GM23338 (cell line): Measurements from ENCODE around the gene CCDC59.

Experiments used
- POLR2AphosphoS5 ChIP-seq: IDR thresholded peaks from 2 replicates; pipeline ENCODE4 v1.6.1; 2016; ENCODE audit warnings: antibody characterized with exemption, low read depth
- TF ChIP-seq, protein P1 (sequence below), 2 experiments: fragments of 200-600 bp in 1 of 2; sonication (generic) in 1 of 2; conservative IDR thresholded peaks; 2 replicates each; pipeline versions ENCODE4 v1.5.1 to v1.6.1; 2016 to 2017; ENCODE audit warnings: antibody characterized with exemption in 2 of 2, low read depth in 2 of 2, mild to moderate bottlenecking in 2 of 2, moderate library complexity in 1 of 2

DNA sequence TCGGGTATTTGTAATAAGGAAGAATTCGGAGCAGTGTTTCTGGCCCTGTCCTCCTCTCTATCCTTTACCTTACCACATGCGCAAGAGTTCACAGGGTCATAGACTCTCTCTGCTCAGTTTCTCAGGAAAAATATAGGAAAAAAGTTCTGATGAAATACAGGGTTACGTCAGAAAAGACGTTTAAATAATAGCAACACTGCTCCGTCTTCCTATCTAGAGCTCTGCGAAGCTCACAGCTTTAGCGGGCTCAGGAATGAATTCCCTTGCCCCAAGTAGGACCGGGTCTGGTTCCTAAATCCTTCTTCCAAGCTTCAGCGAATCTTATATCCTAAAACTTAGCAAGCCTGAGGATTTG, 365 bp downstream of the CCDC59 start:
- TF ChIP-seq, protein P1, sequence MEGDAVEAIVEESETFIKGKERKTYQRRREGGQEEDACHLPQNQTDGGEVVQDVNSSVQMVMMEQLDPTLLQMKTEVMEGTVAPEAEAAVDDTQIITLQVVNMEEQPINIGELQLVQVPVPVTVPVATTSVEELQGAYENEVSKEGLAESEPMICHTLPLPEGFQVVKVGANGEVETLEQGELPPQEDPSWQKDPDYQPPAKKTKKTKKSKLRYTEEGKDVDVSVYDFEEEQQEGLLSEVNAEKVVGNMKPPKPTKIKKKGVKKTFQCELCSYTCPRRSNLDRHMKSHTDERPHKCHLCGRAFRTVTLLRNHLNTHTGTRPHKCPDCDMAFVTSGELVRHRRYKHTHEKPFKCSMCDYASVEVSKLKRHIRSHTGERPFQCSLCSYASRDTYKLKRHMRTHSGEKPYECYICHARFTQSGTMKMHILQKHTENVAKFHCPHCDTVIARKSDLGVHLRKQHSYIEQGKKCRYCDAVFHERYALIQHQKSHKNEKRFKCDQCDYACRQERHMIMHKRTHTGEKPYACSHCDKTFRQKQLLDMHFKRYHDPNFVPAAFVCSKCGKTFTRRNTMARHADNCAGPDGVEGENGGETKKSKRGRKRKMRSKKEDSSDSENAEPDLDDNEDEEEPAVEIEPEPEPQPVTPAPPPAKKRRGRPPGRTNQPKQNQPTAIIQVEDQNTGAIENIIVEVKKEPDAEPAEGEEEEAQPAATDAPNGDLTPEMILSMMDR (conservative IDR thresholded peaks at IDR 0.05; ENCODE audit: low read depth in 2 of 2): no peak
- TF ChIP-seq POLR2AphosphoS5: no peak
